Liver (tissue), 3 donors: ENCODE data around the gene OGFOD3.

Experiments
- ATF3 ChIP-seq: IDR thresholded peaks from 2 replicates; pipeline ENCODE4 v1.6.1; 2016; ENCODE audit warnings: antibody characterized with exemption
- CTCF ChIP-seq: fragments of 150-350 bp; IDR thresholded peaks from 2 replicates; pipeline ENCODE4 v1.5.1; 2017; ENCODE audit warnings: improper control_type of control experiment, low read depth, low read length; ENCODE audit not compliant: missing input control
- GABPA ChIP-seq, 2 donors: IDR thresholded peaks in 1 of 2; conservative IDR thresholded peaks in 1 of 2; 2 replicates each; pipeline ENCODE4 v1.6.1; 2016; ENCODE audit warnings: antibody characterized with exemption in 2 of 2, mild to moderate bottlenecking in 1 of 2, moderate library complexity in 1 of 2
- NR2F2 ChIP-seq: IDR thresholded peaks from 2 replicates; pipeline ENCODE4 v1.6.1; 2016; ENCODE audit warnings: antibody characterized with exemption
- RAD21 ChIP-seq, 2 donors: IDR thresholded peaks; 2 replicates each; pipeline ENCODE4 v1.6.1; 2016; ENCODE audit warnings: antibody characterized with exemption in 2 of 2, mild to moderate bottlenecking in 2 of 2
- SP1 ChIP-seq: IDR thresholded peaks from 2 replicates; pipeline ENCODE4 v1.6.1; 2018; ENCODE audit warnings: antibody characterized with exemption, mild to moderate bottlenecking
- TAF1 ChIP-seq: conservative IDR thresholded peaks from 2 replicates; pipeline ENCODE4 v1.6.1; 2016; ENCODE audit warnings: antibody characterized with exemption, mild to moderate bottlenecking
- TF ChIP-seq, protein P1 (sequence below): IDR thresholded peaks from 2 replicates; pipeline ENCODE4 v1.6.1; 2016; ENCODE audit warnings: antibody characterized with exemption, mild to moderate bottlenecking
- TF ChIP-seq, protein P2 (sequence below): IDR thresholded peaks from 2 replicates; pipeline ENCODE4 v1.6.1; 2016; ENCODE audit warnings: antibody characterized with exemption
- donor health status: healthy.
- donor health status: healthy.

- no peak for TF ChIP-seq CTCF
- TF ChIP-seq, protein P1, sequence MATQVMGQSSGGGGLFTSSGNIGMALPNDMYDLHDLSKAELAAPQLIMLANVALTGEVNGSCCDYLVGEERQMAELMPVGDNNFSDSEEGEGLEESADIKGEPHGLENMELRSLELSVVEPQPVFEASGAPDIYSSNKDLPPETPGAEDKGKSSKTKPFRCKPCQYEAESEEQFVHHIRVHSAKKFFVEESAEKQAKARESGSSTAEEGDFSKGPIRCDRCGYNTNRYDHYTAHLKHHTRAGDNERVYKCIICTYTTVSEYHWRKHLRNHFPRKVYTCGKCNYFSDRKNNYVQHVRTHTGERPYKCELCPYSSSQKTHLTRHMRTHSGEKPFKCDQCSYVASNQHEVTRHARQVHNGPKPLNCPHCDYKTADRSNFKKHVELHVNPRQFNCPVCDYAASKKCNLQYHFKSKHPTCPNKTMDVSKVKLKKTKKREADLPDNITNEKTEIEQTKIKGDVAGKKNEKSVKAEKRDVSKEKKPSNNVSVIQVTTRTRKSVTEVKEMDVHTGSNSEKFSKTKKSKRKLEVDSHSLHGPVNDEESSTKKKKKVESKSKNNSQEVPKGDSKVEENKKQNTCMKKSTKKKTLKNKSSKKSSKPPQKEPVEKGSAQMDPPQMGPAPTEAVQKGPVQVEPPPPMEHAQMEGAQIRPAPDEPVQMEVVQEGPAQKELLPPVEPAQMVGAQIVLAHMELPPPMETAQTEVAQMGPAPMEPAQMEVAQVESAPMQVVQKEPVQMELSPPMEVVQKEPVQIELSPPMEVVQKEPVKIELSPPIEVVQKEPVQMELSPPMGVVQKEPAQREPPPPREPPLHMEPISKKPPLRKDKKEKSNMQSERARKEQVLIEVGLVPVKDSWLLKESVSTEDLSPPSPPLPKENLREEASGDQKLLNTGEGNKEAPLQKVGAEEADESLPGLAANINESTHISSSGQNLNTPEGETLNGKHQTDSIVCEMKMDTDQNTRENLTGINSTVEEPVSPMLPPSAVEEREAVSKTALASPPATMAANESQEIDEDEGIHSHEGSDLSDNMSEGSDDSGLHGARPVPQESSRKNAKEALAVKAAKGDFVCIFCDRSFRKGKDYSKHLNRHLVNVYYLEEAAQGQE, result no peak
- no peak for TF ChIP-seq SP1
- TF ChIP-seq RAD21 (IDR thresholded peaks at IDR 0.05), result no peak
- TF ChIP-seq ATF3, result no peak
- TF ChIP-seq TAF1, result no peak
- TF ChIP-seq NR2F2, result no peak
- TF ChIP-seq, protein P2, sequence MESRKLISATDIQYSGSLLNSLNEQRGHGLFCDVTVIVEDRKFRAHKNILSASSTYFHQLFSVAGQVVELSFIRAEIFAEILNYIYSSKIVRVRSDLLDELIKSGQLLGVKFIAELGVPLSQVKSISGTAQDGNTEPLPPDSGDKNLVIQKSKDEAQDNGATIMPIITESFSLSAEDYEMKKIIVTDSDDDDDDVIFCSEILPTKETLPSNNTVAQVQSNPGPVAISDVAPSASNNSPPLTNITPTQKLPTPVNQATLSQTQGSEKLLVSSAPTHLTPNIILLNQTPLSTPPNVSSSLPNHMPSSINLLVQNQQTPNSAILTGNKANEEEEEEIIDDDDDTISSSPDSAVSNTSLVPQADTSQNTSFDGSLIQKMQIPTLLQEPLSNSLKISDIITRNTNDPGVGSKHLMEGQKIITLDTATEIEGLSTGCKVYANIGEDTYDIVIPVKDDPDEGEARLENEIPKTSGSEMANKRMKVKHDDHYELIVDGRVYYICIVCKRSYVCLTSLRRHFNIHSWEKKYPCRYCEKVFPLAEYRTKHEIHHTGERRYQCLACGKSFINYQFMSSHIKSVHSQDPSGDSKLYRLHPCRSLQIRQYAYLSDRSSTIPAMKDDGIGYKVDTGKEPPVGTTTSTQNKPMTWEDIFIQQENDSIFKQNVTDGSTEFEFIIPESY, result no peak
- no peak for TF ChIP-seq GABPA (IDR thresholded peaks at IDR 0.05 in 1 of 2, conservative IDR thresholded peaks at IDR 0.05 in 1 of 2)
Measured at GRCh38 chr17:82348434-82348833, 70.0 kb downstream of the OGFOD3 start.
